CD4-positive, CD25-positive, alpha-beta regulatory T cell (primary cell): Measurements from ENCODE around the gene NRL. TPM values are rescaled to one million over a fixed set of nuclear protein-coding genes. Genes with fewer than 3 reads are reported as not detected.
A peak's percentile ranks its signal among the peaks of the same experiment; 100 is the strongest.

ENCODE experiments used
- ATAC-seq, 2 donors: fragments of 150-1000 bp; cut with Tn5 transposase; one replicate each; pipeline ENCODE4 v1.10.0; 2021; ENCODE audit warnings: low read depth in 2 of 2, moderate number of reproducible peaks in 2 of 2, moderate library complexity in 1 of 2
- DNase-seq, 3 donors: peaks; one replicate each; pipeline versions ENCODE4 v3.0.0 to v3.0.0-alpha.2; 2012 to 2022; ENCODE audit warnings: mixed read lengths in 1 of 3
- H3K27ac ChIP-seq: one replicate; pipeline ENCODE4 v1.7.0; 2013; ENCODE audit warnings: mild to moderate bottlenecking, low read length; ENCODE audit not compliant: insufficient read depth, poor library complexity, severe bottlenecking
- H3K27me3 ChIP-seq: one replicate; pipeline ENCODE4 v1.7.0; 2013; ENCODE audit warnings: low read length; ENCODE audit not compliant: control insufficient read depth, insufficient read depth
- H3K36me3 ChIP-seq: one replicate; pipeline ENCODE4 v1.7.0; 2013; ENCODE audit warnings: mild to moderate bottlenecking, low read length, moderate library complexity; ENCODE audit not compliant: control insufficient read depth, insufficient read depth
- H3K4me1 ChIP-seq: 2 replicates; pipeline ENCODE4 v1.7.0; 2013; ENCODE audit warnings: mild to moderate bottlenecking, low read length; ENCODE audit not compliant: insufficient read depth, control insufficient read depth, poor library complexity, severe bottlenecking
- H3K4me3 ChIP-seq: one replicate; pipeline ENCODE4 v1.7.0; 2013; ENCODE audit warnings: low read depth, mild to moderate bottlenecking, low read length, moderate library complexity
- H3K9me3 ChIP-seq, 2 experiments: 1 replicate in 1 of 2; 2 replicates in 1 of 2; pipeline ENCODE4 v1.7.0; 2013; ENCODE audit warnings: low read length in 2 of 2, mild to moderate bottlenecking in 1 of 2, moderate library complexity in 1 of 2; ENCODE audit not compliant: control insufficient read depth in 2 of 2
- H3K27ac Mint-ChIP-seq, 3 donors: one replicate each; pipeline ENCODE4 v1.8.0; 2020 to 2022; ENCODE audit warnings: mild to moderate bottlenecking in 3 of 3, mixed read lengths in 3 of 3, moderate library complexity in 2 of 3
- H3K27me3 Mint-ChIP-seq: one replicate; pipeline ENCODE4 v1.8.0; 2022; ENCODE audit warnings: mild to moderate bottlenecking, mixed read lengths
- H3K36me3 Mint-ChIP-seq: one replicate; pipeline ENCODE4 v1.8.0; 2020; ENCODE audit warnings: mixed read lengths
- H3K4me1 Mint-ChIP-seq, 4 donors: one replicate each; pipeline ENCODE4 v1.8.0; 2020 to 2022; ENCODE audit warnings: mixed read lengths in 4 of 4, mild to moderate bottlenecking in 1 of 4
- H3K4me3 Mint-ChIP-seq, 4 donors: one replicate each; pipeline ENCODE4 v1.8.0; 2020 to 2022; ENCODE audit warnings: mild to moderate bottlenecking in 4 of 4, mixed read lengths in 4 of 4, moderate library complexity in 3 of 4
- H3K9me3 Mint-ChIP-seq, 7 donors: one replicate each; pipeline ENCODE4 v1.8.0; 2020 to 2022; ENCODE audit warnings: mixed read lengths in 7 of 7, mild to moderate bottlenecking in 3 of 7, moderate library complexity in 2 of 7
- polyA plus RNA-seq, 4 donors: library from polyadenylated mRNA; unstranded; fragments of 300-500 nt; fragmentation: Illumina TruSeq; gene quantifications; one replicate each; pipeline ENCODE4 v1.2.3, GENCODE V29; 2021
- total RNA-seq: library from RNA; stranded (reverse); gene quantifications from one replicate; pipeline ENCODE4 v1.2.3, GENCODE V29; 2022

NRL gene
- total and polyA plus RNA-seq, 5 donors from 2014 or later: 1.9 to 2.9 (median 2.2) TPM

GRCh38 chr14:24121210-24121609 is 6.5 kb upstream of the NRL start:
- Histone ChIP-seq H3K4me3 (no peak overlapping the region), H3K27ac (no peak overlapping the region), H3K36me3 (peaks cover 70% of the 10 kb centered on the region), H3K4me1 (peaks cover 13% of the 10 kb centered on the region), H3K27me3 (no peaks in the 10 kb centered on the region), H3K9me3 (no peaks in the 10 kb centered on the region)
- ATAC-seq (no peak), DNase-seq (no peak)
- Mint-ChIP-seq H3K36me3 (peaks cover 51% of the 10 kb centered on the region), H3K4me1 (peaks cover 6 to 31% (median 13%) of the 10 kb centered on the region in 4 donors), H3K9me3 (no peaks in the 10 kb centered on the region), H3K27me3 (no peaks in the 10 kb centered on the region), H3K4me3 (no peak overlapping the region), H3K27ac (no peak overlapping the region)

GRCh38 chr14:24119691-24120090 is 4.9 kb upstream of the NRL start:
- no peaks in the 10 kb centered on the region for H3K9me3 Mint-ChIP-seq
- Histone ChIP-seq H3K9me3 (no peaks in the 10 kb centered on the region), H3K4me3 (no peak overlapping the region), H3K36me3 (peaks cover 70% of the 10 kb centered on the region), H3K27ac (no peak overlapping the region), H3K4me1 (peaks cover 24% of the 10 kb centered on the region), H3K27me3 (no peaks in the 10 kb centered on the region)
- H3K4me1 Mint-ChIP-seq: peaks cover 6 to 44% (median 23%) of the 10 kb centered on the region in 4 donors
- ATAC-seq (no peak), DNase-seq (no peak)
- no peak overlapping the region for H3K27ac Mint-ChIP-seq
- peak overlapping the region in 2 of 4 donors; percentile 53 to 68 for H3K4me3 Mint-ChIP-seq
- no peaks in the 10 kb centered on the region for H3K27me3 Mint-ChIP-seq
- peaks cover 48% of the 10 kb centered on the region for H3K36me3 Mint-ChIP-seq

- H3K36me3 Mint-ChIP-seq: peaks cover 31% of the 10 kb centered on the region
These were observed 2.4 kb upstream of the NRL start for GRCh38 chr14:24117179-24117578.

GRCh38 chr14:24116128-24116814 is 1.5 kb upstream of the NRL start:
- Mint-ChIP-seq H3K9me3 (no peaks in the 10 kb centered on the region), H3K27me3 (no peaks in the 10 kb centered on the region), H3K4me1 (peaks cover 6 to 47% (median 23%) of the 10 kb centered on the region in 4 donors), H3K4me3 (peak overlapping the region; percentile 92 to 97 (median 94)), H3K27ac (peak overlapping the region; percentile 98 to 100 (median 100)), H3K36me3 (peaks cover 27% of the 10 kb centered on the region)
- ATAC-seq (no peak), DNase-seq (no peak)
- Histone ChIP-seq H3K27ac (peak overlapping the region; percentile 100), H3K4me3 (peak overlapping the region; percentile 96), H3K9me3 (no peaks in the 10 kb centered on the region), H3K36me3 (peaks cover 44% of the 10 kb centered on the region), H3K4me1 (peaks cover 31% of the 10 kb centered on the region), H3K27me3 (no peaks in the 10 kb centered on the region)

More at GRCh38 chr14:24117179-24117578, 2.4 kb upstream of the NRL start:
- Mint-ChIP-seq H3K4me3 (peak overlapping the region in 1 of 4 donors; percentile 21), H3K4me1 (peaks cover 6 to 46% (median 23%) of the 10 kb centered on the region in 4 donors), H3K27me3 (no peaks in the 10 kb centered on the region), H3K27ac (no peak overlapping the region), H3K9me3 (no peaks in the 10 kb centered on the region)
- ATAC-seq: no peak
- Histone ChIP-seq H3K36me3 (peaks cover 51% of the 10 kb centered on the region), H3K4me3 (peak overlapping the region; percentile 96), H3K27me3 (no peaks in the 10 kb centered on the region), H3K4me1 (peaks cover 31% of the 10 kb centered on the region), H3K9me3 (no peaks in the 10 kb centered on the region), H3K27ac (no peak overlapping the region)
- no peak for DNase-seq

GRCh38 chr14:24115422-24116127 is 826 bp upstream of the NRL start:
- Histone ChIP-seq H3K4me1 (peaks cover 31% of the 10 kb centered on the region), H3K4me3 (peak overlapping the region; percentile 96), H3K9me3 (no peaks in the 10 kb centered on the region), H3K27ac (peak overlapping the region; percentile 100), H3K36me3 (peaks cover 37% of the 10 kb centered on the region), H3K27me3 (no peaks in the 10 kb centered on the region)
- peaks cover 6 to 47% (median 23%) of the 10 kb centered on the region in 4 donors for H3K4me1 Mint-ChIP-seq
- no peak for ATAC-seq
- no peaks in the 10 kb centered on the region for H3K27me3 Mint-ChIP-seq
- no peaks in the 10 kb centered on the region for H3K9me3 Mint-ChIP-seq
- H3K4me3 Mint-ChIP-seq: peak overlapping the region; percentile 92 to 97 (median 94)
- DNase-seq: no peak
- peaks cover 27% of the 10 kb centered on the region for H3K36me3 Mint-ChIP-seq
- H3K27ac Mint-ChIP-seq: peak overlapping the region; percentile 98 to 100 (median 100)

GRCh38 chr14:24113801-24114531 is 783 bp downstream of the NRL start:
- no peaks in the 10 kb centered on the region for H3K27me3 ChIP-seq
- H3K9me3 Mint-ChIP-seq: peaks cover 0 to under 1% (median 0%) of the 10 kb centered on the region in 7 donors
- DNase-seq (peak; percentile 72 to 92 (median 88)), ATAC-seq (peak; percentile 17)
- H3K36me3 ChIP-seq: peaks cover 23% of the 10 kb centered on the region
- H3K36me3 Mint-ChIP-seq: peaks cover 22% of the 10 kb centered on the region
- peak overlapping the region; percentile 98 to 100 (median 100) for H3K27ac Mint-ChIP-seq
- H3K4me1 ChIP-seq: peaks cover 35% of the 10 kb centered on the region
- H3K4me3 ChIP-seq: peak overlapping the region; percentile 92
- H3K27ac ChIP-seq: peak overlapping the region; percentile 100
- peak overlapping the region; percentile 92 to 97 (median 94) for H3K4me3 Mint-ChIP-seq
- no peaks in the 10 kb centered on the region for H3K9me3 ChIP-seq
- H3K27me3 Mint-ChIP-seq: no peaks in the 10 kb centered on the region
- peaks cover 8 to 47% (median 26%) of the 10 kb centered on the region in 4 donors for H3K4me1 Mint-ChIP-seq

- Histone ChIP-seq H3K4me1 (peaks cover 41% of the 10 kb centered on the region), H3K9me3 (no peaks in the 10 kb centered on the region), H3K36me3 (peaks cover 17% of the 10 kb centered on the region), H3K27me3 (no peaks in the 10 kb centered on the region), H3K4me3 (peak overlapping the region; percentile 92), H3K27ac (peak overlapping the region; percentile 100)
- H3K9me3 Mint-ChIP-seq: peaks cover 0 to 1% (median 0%) of the 10 kb centered on the region in 7 donors
- H3K27ac Mint-ChIP-seq: peak overlapping the region; percentile 98 to 100 (median 100)
- peaks cover 12 to 49% (median 29%) of the 10 kb centered on the region in 4 donors for H3K4me1 Mint-ChIP-seq
- no peak for ATAC-seq
- no peaks in the 10 kb centered on the region for H3K27me3 Mint-ChIP-seq
- peaks cover 17% of the 10 kb centered on the region for H3K36me3 Mint-ChIP-seq
- DNase-seq: no peak
- H3K4me3 Mint-ChIP-seq: peak overlapping the region; percentile 92 to 97 (median 94)
These were observed 1.4 kb downstream of the NRL start for GRCh38 chr14:24113379-24113800.
